Activated CD4-positive, alpha-beta memory T cell treated with anti-CD3 and anti-CD28 coated beads for 36 hours (primary cell): Measurements from ENCODE around the gene UNG. TPM values are rescaled to one million over a fixed set of nuclear protein-coding genes. Genes with fewer than 3 reads are reported as not detected.

Experiments used
- CTCF ChIA-PET: fragments of 350-600 bp; sonication (Branson Sonifier 250); formaldehyde crosslinking; loops from one replicate; lab custom pipeline; 2021; ENCODE audit warnings: antibody characterized with exemption, inconsistent platforms; lab: Charles Lee
- POLR2A ChIA-PET: fragments of 350-600 bp; sonication (Branson Sonifier 250); formaldehyde crosslinking; loops from one replicate; lab custom pipeline; 2021; ENCODE audit warnings: antibody characterized with exemption; lab: Charles Lee
- DNase-seq: peaks from one replicate; pipeline ENCODE4 v3.0.0-alpha.2; 2020
- H3K27ac Mint-ChIP-seq: one replicate; pipeline ENCODE4 v1.8.0; 2021; ENCODE audit warnings: mixed read lengths
- H3K27me3 Mint-ChIP-seq: one replicate; pipeline ENCODE4 v1.8.0; 2021; ENCODE audit warnings: mixed read lengths
- H3K36me3 Mint-ChIP-seq: one replicate; pipeline ENCODE4 v1.8.0; 2021; ENCODE audit warnings: mixed read lengths
- H3K4me1 Mint-ChIP-seq: one replicate; pipeline ENCODE4 v1.8.0; 2021; ENCODE audit warnings: low read depth, mixed read lengths
- H3K4me3 Mint-ChIP-seq: one replicate; pipeline ENCODE4 v1.8.0; 2021; ENCODE audit warnings: mild to moderate bottlenecking, mixed read lengths
- H3K9me3 Mint-ChIP-seq: one replicate; pipeline ENCODE4 v1.8.0; 2021; ENCODE audit warnings: mixed read lengths
- intact Hi-C: fragments of 100-400 bp; cut with micrococcal nuclease; formaldehyde crosslinking; loops from one replicate; pipeline ENCODE4 v1.15.1; 2023
- total RNA-seq, 2 experiments: library from RNA; stranded (reverse); gene quantifications; one replicate each; pipeline ENCODE4 v1.2.3, GENCODE V29; 2021

Gene UNG
- total RNA-seq, 2 experiments from 2014 or later = 57.9 to 61.9 TPM

GRCh38 chr12:109093022-109093918, 4.1 kb upstream of the UNG start, which contains the start of gene ALKBH2:
TSS of gene ALKBH2 (minus strand) at chr12:109093472. CDS start at chr12:109092786, 686 bp downstream.
- DNase-seq = peak; percentile 97
- H3K4me1 Mint-ChIP-seq = peaks cover 34% of the 10 kb centered on the region
- POLR2A ChIA-PET = interaction anchor here (0.8 to 1.5 kb wide), 4 partner anchors 9 to 236 kb away, joined by 3 to 6 read pairs (median 4); partner anchors contain the start of genes SSH1 and USP30

GRCh38 chr12:109097140-109097434, 310 bp upstream of the UNG start:
- CTCF ChIA-PET = interaction anchor here (2.3 kb wide), 1 partner anchor 15 kb away, joined by 6 read pairs; no protein-coding TSS in a partner anchor
- Mint-ChIP-seq H3K4me1 (peaks cover 40% of the 10 kb centered on the region), H3K27ac (no peak overlapping the region), H3K4me3 (peak overlapping the region; percentile 81), H3K36me3 (peaks cover 34% of the 10 kb centered on the region), H3K27me3 (no peaks in the 10 kb centered on the region), H3K9me3 (no peaks in the 10 kb centered on the region)
- POLR2A ChIA-PET = no interaction called here
- no peak for DNase-seq
- intact Hi-C loops = loop anchor here (1.0 to 10.0 kb wide), 4 partner anchors 45 to 475 kb away; partner anchors contain the start of genes MMAB, MVK, SELPLG and USP30

More at GRCh38 chr12:109093022-109093918, 4.1 kb upstream of the UNG start, which contains the start of gene ALKBH2:
- no peaks in the 10 kb centered on the region for H3K9me3 Mint-ChIP-seq
- intact Hi-C loops = loop anchor here (1.0 to 10.0 kb wide), 10 partner anchors 40 to 524 kb away; partner anchors contain the start of genes CORO1C, SELPLG and SSH1
- H3K27ac Mint-ChIP-seq = peak within 1 kb of the TSS; percentile 81
- CTCF ChIA-PET = interaction anchor here (0.6 to 6.1 kb wide), 27 partner anchors 8 to 532 kb away, joined by 3 to 39 read pairs (median 4); partner anchors contain the start of genes ACACB, SART3, SVOP and USP30
- peak within 1 kb of the TSS; percentile 71 for H3K4me3 Mint-ChIP-seq
- peaks cover 23% of the 10 kb centered on the region for H3K36me3 Mint-ChIP-seq
- no peaks in the 10 kb centered on the region for H3K27me3 Mint-ChIP-seq

- peaks cover 31% of the 10 kb centered on the region for H3K4me1 Mint-ChIP-seq
- ChIA-PET POLR2A (interaction anchor here (0.7 to 0.8 kb wide), 3 partner anchors 11 to 57 kb away, joined by 3 to 4 read pairs (median 3); no protein-coding TSS in a partner anchor), CTCF (interaction anchor here (1.1 to 4.6 kb wide), 3 partner anchors 13 to 214 kb away, joined by 3 to 49 read pairs (median 5); partner anchors contain the start of gene USP30)
- intact Hi-C loops = loop anchor here (2.0 to 10.0 kb wide), 4 partner anchors 433 to 535 kb away; partner anchors contain the start of genes ISCU, MMAB, MVK and SELPLG
- H3K27ac Mint-ChIP-seq = peak overlapping the region; percentile 62
- peaks cover 33% of the 10 kb centered on the region for H3K36me3 Mint-ChIP-seq
- H3K27me3 Mint-ChIP-seq = no peaks in the 10 kb centered on the region
- no peaks in the 10 kb centered on the region for H3K9me3 Mint-ChIP-seq
- DNase-seq = no peak
- peak overlapping the region; percentile 81 for H3K4me3 Mint-ChIP-seq
Observed at GRCh38 chr12:109098183-109098604, 797 bp downstream of the UNG start.

GRCh38 chr12:109098651-109099050, 1.3 kb downstream of the UNG start:
- DNase-seq = no peak
- peaks cover 36% of the 10 kb centered on the region for H3K36me3 Mint-ChIP-seq
- POLR2A ChIA-PET = interaction anchor here (0.7 to 0.8 kb wide), 3 partner anchors 11 to 56 kb away, joined by 3 to 4 read pairs (median 3); no protein-coding TSS in a partner anchor
- H3K4me3 Mint-ChIP-seq = peak overlapping the region; percentile 81
- H3K27ac Mint-ChIP-seq = peak overlapping the region; percentile 55
- no peaks in the 10 kb centered on the region for H3K27me3 Mint-ChIP-seq
- peaks cover 26% of the 10 kb centered on the region for H3K4me1 Mint-ChIP-seq
- no peaks in the 10 kb centered on the region for H3K9me3 Mint-ChIP-seq
- CTCF ChIA-PET = interaction anchor here (1.1 to 4.6 kb wide), 3 partner anchors 13 to 215 kb away, joined by 3 to 49 read pairs (median 5); partner anchors contain the start of gene USP30
- intact Hi-C loops = loop anchor here (2.0 to 10.0 kb wide), 4 partner anchors 434 to 536 kb away; partner anchors contain the start of genes ISCU, MMAB, MVK and SELPLG

GRCh38 chr12:109099431-109100020, 2.1 kb downstream of the UNG start:
- DNase-seq = no peak
- intact Hi-C loops = loop anchor here (2.0 to 10.0 kb wide), 4 partner anchors 435 to 537 kb away; partner anchors contain the start of genes ISCU, MMAB, MVK and SELPLG
- H3K4me1 Mint-ChIP-seq = peaks cover 20% of the 10 kb centered on the region
- no peaks in the 10 kb centered on the region for H3K27me3 Mint-ChIP-seq
- CTCF ChIA-PET = interaction anchor here (1.1 to 4.6 kb wide), 3 partner anchors 12 to 286 kb away, joined by 3 to 49 read pairs (median 3); partner anchors contain the start of gene USP30
- H3K27ac Mint-ChIP-seq = no peak overlapping the region
- POLR2A ChIA-PET = no interaction called here
- no peaks in the 10 kb centered on the region for H3K9me3 Mint-ChIP-seq
- peak overlapping the region; percentile 81 for H3K4me3 Mint-ChIP-seq
- peaks cover 42% of the 10 kb centered on the region for H3K36me3 Mint-ChIP-seq

- H3K27me3 Mint-ChIP-seq = no peaks in the 10 kb centered on the region
- H3K4me3 Mint-ChIP-seq = no peak overlapping the region
- DNase-seq = no peak
- intact Hi-C loops = no loop called here
- H3K4me1 Mint-ChIP-seq = peaks cover 20% of the 10 kb centered on the region
- H3K27ac Mint-ChIP-seq = no peak overlapping the region
- POLR2A ChIA-PET = no interaction called here
- CTCF ChIA-PET = interaction anchor here (1.2 to 4.6 kb wide), 2 partner anchors 11 to 285 kb away, joined by 3 to 49 read pairs; no protein-coding TSS in a partner anchor
- H3K36me3 Mint-ChIP-seq = peaks cover 48% of the 10 kb centered on the region
- H3K9me3 Mint-ChIP-seq = no peaks in the 10 kb centered on the region
Observed at GRCh38 chr12:109100741-109101140, 3.3 kb downstream of the UNG start.

- no peak overlapping the region for H3K27ac Mint-ChIP-seq
- ChIA-PET POLR2A (interaction anchor here (1.3 kb wide), 1 partner anchor 10 kb away, joined by 3 read pairs; no protein-coding TSS in a partner anchor), CTCF (interaction anchor here (1.1 kb wide), 1 partner anchor 9 kb away, joined by 5 read pairs; no protein-coding TSS in a partner anchor)
- peaks cover 20% of the 10 kb centered on the region for H3K4me1 Mint-ChIP-seq
- H3K4me3 Mint-ChIP-seq = no peak overlapping the region
- no peaks in the 10 kb centered on the region for H3K27me3 Mint-ChIP-seq
- peaks cover 54% of the 10 kb centered on the region for H3K36me3 Mint-ChIP-seq
- no peaks in the 10 kb centered on the region for H3K9me3 Mint-ChIP-seq
- no peak for DNase-seq
- intact Hi-C loops = no loop called here
Observed at GRCh38 chr12:109102491-109102890, 5.1 kb downstream of the UNG start.

- intact Hi-C loops = no loop called here
- peaks cover 5% of the 10 kb centered on the region for H3K4me1 Mint-ChIP-seq
- H3K27me3 Mint-ChIP-seq = no peaks in the 10 kb centered on the region
- peaks cover 48% of the 10 kb centered on the region for H3K36me3 Mint-ChIP-seq
- POLR2A ChIA-PET = no interaction called here
- no peak for DNase-seq
- H3K4me3 Mint-ChIP-seq = no peak overlapping the region
- CTCF ChIA-PET = no interaction called here
- no peak overlapping the region for H3K27ac Mint-ChIP-seq
- no peaks in the 10 kb centered on the region for H3K9me3 Mint-ChIP-seq
Observed at GRCh38 chr12:109105176-109105575, 7.8 kb downstream of the UNG start.

- peaks cover 8% of the 10 kb centered on the region for H3K4me1 Mint-ChIP-seq
- H3K27me3 Mint-ChIP-seq = no peaks in the 10 kb centered on the region
- no peaks in the 10 kb centered on the region for H3K9me3 Mint-ChIP-seq
- intact Hi-C loops = loop anchor here (5.0 kb wide), 1 partner anchor 282 kb away; no protein-coding TSS in a partner anchor
- no peak overlapping the region for H3K27ac Mint-ChIP-seq
- ChIA-PET POLR2A (interaction anchor here (0.8 kb wide), 1 partner anchor 11 kb away, joined by 3 read pairs; no protein-coding TSS in a partner anchor), CTCF (interaction anchor here (1.2 to 4.0 kb wide), 3 partner anchors 10 to 284 kb away, joined by 4 to 49 read pairs (median 5); partner anchors contain the start of gene ALKBH2)
- no peak overlapping the region for H3K4me3 Mint-ChIP-seq
- H3K36me3 Mint-ChIP-seq = peaks cover 26% of the 10 kb centered on the region
- no peak for DNase-seq
Observed at GRCh38 chr12:109109746-109110350, 12.5 kb downstream of the UNG start.

- intact Hi-C loops = loop anchor here (5.0 kb wide), 1 partner anchor 281 kb away; no protein-coding TSS in a partner anchor
- H3K36me3 Mint-ChIP-seq = peaks cover 19% of the 10 kb centered on the region
- peak overlapping the region; percentile 64 for H3K4me3 Mint-ChIP-seq
- POLR2A ChIA-PET = no interaction called here
- peak; percentile 67 for DNase-seq
- no peaks in the 10 kb centered on the region for H3K27me3 Mint-ChIP-seq
- H3K9me3 Mint-ChIP-seq = no peaks in the 10 kb centered on the region
- CTCF ChIA-PET = interaction anchor here (1.1 to 4.0 kb wide), 12 partner anchors 8 to 283 kb away, joined by 3 to 49 read pairs (median 6); partner anchors contain the start of gene ALKBH2
- peak overlapping the region; percentile 40 for H3K27ac Mint-ChIP-seq
- H3K4me1 Mint-ChIP-seq = peaks cover 14% of the 10 kb centered on the region
Observed at GRCh38 chr12:109110988-109111495, 13.6 kb downstream of the UNG start.
